GM21526 (cell line): ENCODE results near the gene DOCK1.

ENCODE experiments used
- ATAC-seq: cut with Tn5 transposase; IDR thresholded peaks from one replicate; pipeline ENCODE4 v1.9.1; 2021; ENCODE audit warnings: moderate library complexity; ENCODE audit not compliant: unreplicated experiment, low FRiP score

Gene DOCK1

DNA sequence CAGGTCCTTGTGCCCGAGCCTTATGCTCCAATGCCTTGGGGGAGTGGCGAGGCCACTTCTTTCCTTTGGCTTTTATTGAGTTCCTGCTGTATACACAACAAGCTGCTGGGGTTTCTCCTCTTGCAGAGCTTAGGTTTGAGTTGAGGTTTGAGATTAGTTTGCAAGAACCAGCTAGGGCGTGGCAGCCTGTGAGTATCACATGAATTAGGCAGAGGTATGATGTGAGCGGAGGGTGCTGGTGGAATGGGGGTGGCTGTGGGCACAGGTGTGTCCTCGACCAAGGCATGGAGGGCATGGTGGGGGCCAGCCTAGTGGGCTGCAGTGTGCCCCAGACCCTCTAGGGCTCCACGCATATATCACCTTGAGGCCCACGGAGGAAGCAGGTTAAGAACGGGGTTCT lies 123.3 kb downstream of the DOCK1 start:
- ATAC-seq: no peak

DNA sequence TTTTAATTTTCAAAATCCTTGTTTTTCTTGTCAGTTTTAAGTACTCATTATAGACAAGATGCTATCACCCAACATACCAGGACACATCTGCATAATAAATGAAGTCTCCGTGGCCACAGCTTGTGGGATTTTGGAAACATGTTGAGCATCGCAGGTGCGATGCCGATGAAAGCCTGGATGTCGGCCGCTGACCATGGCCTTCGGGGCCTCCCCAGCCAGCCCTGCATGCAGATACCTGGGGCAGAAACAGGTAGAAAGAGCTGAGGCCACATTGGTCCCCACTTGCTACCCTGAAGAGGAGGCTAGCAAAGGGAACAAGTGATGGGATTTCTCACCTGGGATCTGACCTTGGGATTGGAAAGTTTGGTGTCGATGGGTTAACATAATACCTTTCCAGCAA lies 123.8 kb downstream of the DOCK1 start:
- no peak for ATAC-seq

DNA sequence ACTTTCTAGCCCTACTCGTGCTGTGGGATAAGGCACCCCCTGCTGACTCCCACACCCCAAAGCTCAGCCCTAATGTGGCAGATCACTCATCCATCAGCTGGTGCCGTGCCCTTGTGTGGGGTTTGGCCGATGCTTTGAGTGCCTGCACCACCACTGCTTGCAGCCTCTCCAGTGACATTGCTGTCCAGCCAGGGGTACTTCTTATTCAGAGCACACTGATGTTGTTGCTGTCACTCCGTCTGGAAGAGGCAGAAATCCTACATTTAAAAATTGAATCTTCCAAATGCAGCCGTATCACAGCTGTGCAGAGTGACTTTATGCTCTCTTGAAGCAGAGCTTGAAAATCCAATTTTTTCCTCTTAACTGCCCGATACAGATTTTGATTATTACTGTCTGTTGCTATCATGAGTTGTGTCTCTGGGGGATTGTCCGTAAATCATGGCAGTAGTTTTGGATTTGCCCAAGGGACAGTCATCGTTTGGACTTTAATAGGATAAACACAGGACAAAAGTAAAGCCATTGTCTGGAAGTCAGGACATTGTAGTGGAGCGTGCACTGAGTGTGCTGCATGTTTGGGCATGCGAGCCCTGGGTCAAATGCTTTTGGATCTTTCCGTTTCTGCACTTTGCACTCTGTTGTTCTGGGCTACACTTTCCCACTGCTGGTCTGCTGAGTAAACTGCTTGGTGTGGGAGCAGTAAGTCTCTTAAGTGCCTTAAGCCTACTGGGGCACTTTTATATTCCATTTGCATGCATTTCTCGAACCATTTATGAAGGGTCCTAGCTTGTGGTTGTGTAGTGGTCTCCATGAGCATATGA lies 128.2 kb downstream of the DOCK1 start:
- ATAC-seq: no peak

DNA sequence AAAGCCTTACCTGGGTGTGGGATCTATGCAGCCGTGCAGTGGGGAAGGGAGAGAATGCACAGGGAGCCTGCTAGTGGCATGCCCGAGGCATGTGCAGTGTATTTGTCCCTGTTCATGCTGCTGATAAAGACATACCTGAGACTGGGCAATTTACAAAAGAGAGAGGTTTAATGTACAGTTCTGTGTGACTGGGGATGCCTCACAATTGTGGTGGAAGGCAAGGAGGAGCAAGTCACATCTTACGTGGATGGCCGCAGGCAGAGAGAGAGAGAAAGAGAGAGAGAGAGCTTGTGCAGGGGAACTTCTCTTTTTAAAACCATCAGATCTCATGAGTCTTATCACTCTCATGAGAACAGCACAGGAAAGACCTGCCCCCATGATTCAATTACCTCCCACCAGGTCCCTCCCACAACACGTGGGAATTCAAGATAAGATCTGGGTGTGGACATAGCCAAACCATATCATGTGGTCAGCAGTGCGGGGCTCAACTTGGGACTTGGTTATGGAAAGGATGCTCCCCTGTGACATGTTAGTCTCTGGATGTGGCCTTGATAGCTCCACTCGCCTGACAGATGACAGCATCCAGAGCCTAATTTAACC lies 128.9 kb downstream of the DOCK1 start:
- no peak for ATAC-seq

DNA sequence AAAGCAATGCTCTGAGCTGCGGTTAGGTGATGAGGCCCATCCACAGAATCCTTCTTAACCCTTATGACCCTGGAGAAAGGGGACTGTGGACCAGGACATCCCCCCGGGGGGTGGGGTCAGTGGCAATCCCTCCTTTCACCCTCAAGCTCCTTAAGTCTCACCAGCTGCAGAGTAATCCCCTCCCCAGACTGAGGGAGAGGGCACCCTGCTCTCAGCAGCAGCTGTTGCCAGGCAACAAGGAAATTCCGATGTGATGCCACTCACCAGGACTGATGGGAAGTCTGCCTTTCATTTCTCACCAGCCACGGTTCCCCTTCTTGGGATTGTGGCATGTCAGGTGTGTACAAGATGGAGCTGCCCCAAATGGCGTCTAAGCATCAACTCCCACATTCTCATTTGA lies 129.6 kb downstream of the DOCK1 start:
- ATAC-seq: no peak

DNA sequence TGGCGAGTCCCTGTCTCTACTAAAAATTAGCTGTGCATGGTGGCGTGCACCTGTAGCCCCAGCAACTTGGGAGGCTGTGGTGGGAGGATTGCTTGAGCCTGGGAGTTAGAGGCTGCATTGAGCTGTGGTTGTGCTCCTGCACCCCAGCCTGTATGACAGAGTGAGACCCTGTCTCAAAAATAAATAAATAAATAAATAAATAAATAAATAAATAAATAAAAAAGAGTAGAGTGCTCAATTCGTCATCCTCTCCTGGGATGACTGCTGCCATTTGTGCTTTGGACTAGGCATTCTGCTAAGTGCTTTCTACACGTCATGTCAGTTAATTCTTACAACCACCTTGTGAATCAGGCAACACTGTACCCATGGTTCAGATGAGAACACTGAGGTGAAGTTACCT lies 130.6 kb downstream of the DOCK1 start:
- ATAC-seq: no peak

DNA sequence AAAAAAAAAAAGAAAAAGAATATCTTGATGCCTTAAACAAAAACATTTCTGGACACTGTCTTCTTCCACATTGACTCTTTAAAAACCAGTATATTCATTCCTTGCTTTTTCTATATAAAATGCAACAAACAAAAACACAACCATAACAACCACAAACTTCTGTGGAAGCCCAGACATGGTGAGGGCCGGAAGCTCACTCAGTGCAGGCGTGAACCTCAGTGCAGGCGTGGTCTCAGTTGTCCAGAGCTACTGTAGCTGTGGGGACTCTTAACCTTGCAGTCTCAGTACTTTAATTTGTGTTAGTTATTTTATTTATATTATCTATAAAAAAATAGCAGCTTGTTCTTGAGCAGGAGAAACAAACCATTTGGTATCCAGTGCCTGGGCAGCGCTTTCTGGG lies 131.8 kb downstream of the DOCK1 start:
- no peak for ATAC-seq

DNA sequence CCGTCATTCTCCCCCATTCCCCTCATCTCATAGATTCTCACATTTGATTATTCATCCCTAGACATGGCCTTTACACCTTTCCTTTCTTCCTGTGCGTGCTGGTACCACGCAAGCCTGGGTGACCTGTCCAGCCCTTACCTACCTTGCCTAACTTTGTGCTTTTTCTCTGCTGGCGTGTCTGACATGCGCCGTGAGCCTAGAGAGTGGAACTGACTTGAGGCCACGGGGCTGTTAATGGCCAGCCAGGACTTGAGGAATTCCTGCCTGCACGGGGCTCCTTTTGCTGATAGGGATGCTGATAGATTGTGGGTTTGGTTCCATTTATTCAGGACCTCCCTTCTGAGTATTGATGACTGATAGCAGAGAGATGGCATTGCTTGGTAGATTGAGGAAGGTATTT lies 134.2 kb downstream of the DOCK1 start:
- ATAC-seq: no peak

DNA sequence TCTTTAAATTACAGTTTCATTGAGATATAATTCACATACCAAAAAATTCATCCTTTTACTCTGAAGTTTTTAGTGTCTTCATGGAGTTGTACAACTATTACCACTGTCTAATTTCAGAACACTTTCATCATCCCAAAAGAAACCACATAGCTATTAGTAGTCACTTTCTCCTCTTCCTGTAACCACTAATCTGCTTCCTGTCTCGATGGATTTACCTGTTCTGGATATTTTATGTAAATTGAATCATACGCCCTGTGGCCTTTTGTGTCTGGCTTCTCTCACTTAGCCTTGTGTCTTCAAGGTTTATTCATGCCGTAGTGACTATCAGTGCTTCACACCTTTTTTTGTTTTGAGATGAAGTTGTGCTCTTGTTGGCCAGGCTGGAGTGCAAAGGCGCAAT lies 135.5 kb downstream of the DOCK1 start:
- ATAC-seq: no peak

DNA sequence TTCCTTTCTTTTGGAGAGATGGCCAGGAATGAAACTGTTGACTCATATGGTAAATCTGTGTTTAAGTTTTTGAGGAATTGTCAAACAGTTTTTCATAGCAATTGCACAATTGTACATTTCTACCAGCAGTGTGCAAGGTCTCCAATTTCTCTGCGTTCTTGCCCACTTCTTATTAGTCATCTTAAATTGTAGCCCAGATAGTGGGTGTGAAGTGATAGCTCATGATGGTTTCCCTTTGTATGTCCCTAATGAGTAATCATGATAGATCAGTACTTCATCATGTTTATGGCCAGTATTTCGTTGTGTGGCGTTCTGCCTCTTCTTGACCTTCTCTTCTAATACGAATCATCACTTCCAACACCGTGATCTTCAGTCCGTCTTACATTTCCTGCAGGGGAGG lies 136.3 kb downstream of the DOCK1 start:
- no peak for ATAC-seq

DNA sequence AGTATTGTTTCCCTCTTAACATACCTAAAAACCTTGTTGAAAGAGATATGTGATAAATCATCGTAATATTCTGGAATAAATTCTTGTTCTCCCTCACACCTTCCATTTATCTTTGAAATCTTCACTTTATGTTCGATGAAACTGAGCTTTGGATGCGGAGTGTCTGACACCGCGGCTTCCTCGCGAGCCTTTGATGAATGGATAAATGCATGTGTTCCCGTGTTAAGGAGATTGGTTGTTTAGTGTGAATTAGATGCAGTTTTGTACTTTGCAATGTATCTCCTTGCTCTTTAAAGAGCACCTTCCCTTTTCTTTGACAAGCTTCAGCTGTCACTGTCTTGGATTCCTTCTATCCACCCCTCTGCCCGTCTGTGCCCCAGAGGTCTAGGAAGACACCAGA lies 138.1 kb downstream of the DOCK1 start:
- no peak for ATAC-seq

DNA sequence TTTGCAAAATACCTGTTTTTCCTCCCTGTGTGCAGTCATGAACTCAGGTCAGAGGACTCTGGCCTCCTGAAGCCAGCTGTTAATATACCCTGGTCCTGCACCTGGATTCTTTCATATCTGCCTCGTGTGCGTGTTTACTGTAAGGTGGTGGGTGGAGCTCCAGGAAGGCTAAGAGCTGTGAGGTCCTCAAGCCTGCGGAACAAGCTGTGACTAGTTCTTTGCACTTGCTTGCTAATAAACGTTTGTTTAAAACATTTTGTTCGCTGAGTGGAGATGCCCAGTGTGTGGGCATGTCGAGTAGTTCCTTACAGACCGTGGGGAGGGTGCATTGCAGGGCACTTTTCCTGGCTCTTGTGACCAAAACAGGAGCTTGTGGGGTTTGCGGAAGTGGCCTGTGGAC lies 139.0 kb downstream of the DOCK1 start:
- ATAC-seq: no peak

DNA sequence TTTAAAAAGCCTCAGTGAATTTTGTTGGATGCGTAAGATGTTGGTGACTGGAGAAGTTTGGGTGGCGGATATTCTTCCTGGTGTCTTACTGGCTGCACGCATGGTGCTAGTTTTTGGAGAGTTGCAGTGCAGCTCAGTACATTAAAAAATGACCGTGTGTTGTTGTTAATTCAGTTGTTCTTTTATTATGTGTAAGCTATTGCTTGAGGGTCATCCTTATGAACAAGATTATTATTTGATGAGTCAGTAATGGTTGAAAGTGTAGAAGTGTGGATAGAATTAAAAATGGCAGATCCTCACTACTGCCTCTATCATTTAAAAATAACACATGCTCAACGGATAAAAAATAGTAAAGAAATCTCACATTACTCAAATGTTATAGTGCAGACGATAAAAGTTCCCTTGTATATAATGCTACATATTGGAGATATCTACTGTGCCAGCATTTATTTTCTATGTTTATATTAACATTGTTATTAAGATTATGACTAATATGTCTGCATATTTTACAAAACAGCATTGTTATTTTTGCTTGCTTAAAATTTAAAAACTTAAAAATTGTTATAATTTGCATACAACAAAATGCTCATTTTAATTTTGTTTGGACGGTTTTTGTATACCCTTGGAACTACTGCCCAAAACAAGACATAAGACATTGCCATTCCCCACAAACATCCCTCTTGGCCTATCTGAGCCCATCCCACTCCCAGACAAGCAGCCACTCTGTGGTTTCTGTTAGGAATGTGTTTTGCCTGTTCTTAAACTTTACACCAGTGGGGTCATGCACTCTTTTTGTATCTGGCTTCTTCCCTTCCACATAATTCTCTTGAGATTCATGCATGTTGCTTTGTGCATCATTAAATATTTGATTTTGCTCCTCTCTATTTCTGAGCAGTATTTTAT lies 142.0 kb downstream of the DOCK1 start:
- no peak for ATAC-seq

DNA sequence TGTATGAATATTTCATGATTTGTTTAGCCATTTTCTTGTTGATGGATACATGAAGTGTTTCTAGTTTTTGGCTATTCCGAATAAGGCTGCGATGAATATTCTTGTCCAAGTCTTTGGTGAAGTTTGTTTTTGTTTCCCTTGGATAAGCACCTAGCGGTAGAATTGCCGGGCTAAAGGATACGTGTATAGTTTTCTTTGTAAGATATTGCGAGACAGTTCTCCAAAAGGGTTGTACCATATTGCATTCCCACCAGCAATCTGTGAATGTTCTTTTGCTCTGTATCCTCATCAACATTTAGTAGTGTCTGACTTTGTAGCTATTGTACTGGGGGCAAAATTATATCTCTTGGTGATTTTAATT lies 142.6 kb downstream of the DOCK1 start:
- ATAC-seq: no peak

DNA sequence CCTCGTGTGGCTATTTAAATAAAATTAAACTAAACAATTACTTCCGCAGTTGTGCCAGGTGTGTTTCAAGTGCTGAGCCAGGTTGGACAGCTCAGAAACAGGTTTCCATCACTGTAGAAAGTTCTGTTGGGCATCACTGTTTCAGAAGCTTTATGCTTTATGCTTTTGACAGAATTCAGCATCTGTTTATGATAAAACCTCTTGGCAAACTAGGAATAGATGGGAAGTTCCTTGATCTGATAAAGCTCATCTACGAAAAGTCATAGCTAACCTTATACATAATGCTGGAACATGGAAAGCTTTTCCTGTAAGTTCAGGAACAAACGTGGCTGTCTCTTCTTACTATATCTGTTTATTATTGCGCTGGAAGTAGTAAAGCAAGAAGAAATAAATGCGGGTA lies 143.4 kb downstream of the DOCK1 start:
- ATAC-seq: no peak

DNA sequence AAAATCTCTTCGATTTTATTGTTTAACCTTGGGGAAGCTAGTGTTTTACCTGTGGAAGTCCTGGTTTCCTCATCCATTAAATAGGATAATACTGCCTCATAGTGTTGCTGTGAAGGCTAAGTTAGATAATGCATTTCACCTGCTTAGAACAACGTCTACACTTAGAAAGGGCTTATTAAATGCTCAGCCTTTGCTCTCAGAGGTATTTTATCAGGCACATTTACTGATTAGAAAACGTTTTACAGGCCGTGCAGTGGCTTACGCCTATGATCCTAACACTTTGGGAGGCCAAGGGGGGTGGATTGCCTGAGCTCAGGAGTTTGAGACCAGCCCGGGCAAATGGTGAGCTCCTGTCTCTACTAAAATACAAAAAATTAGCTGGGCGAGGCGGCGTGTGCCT lies 146.8 kb downstream of the DOCK1 start:
- ATAC-seq: no peak

DNA sequence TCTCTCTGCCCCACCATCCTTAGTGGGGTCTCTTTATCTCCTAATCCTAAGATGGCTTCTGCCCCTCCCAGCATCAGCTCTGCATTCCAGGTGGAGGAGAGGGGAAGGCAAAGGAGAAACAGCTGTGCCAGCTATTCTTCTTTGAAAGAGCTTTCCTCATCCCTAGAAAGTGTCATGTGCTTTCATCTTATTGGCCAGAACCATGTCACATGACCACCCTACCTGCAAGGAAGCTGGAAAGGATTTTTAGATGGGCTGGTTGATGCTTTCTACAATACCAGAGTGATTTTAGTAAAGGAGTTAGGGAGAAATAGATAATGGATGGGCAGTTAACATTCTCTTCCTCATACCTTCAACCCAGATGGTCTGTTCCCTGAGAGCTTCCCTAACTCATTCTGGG lies 150.0 kb downstream of the DOCK1 start:
- ATAC-seq: no peak

DNA sequence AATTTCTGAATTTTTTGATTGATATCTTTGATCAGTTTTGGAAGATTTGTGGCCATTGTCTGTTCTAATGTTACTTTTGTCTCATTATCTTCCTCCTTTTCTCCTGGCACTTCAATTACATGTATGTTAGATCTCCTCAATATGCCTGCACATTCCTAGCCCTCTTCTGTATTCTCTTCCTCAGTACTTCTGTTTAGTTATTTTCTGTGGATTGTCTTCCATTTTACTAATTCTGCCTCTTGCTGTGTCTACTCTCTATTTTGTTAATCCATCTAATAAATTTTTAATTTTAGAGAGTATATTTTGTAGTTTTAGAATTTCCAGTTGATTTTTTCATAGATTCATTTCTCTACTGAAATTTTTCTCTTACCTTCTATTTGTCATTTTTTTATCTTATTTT lies 154.1 kb downstream of the DOCK1 start:
- no peak for ATAC-seq

DNA sequence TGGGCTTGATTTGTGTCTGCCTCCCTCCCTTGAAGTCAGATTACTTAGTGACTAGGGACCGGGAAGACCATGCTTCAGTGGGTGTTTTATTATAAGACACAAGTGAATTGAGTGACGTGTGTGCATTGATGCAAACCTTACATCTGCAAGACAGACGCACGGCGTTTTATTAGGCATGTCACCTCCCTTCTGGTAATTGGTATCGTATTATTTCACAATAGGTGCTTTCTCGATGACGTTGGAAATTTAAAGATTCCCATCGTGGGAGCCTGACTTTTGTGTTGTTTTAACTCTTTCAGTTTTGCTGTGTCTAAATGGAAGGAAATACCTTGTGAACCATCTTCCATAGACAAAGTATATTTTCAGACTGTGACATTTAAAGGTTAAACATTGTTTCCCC lies 158.5 kb downstream of the DOCK1 start:
- ATAC-seq: no peak

DNA sequence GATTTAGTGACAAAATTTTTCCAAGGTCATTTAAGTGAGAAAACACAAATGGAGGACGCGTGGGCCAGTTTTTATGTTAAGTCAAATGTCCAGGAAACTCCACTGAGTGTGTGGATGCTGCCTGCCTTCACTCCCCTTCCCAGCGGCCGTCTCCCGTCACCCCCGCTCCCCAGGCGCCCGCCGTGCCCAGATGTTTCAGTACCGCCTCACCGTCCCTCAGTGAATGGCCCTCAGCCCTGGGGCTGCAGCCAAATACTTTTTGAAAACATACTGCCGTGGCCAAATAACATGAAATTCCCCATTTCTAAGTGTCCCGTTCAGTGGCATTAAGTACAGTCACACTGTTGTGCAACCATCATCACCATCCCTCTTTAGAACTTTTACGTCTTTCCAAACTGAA lies 159.2 kb downstream of the DOCK1 start:
- no peak for ATAC-seq

DNA sequence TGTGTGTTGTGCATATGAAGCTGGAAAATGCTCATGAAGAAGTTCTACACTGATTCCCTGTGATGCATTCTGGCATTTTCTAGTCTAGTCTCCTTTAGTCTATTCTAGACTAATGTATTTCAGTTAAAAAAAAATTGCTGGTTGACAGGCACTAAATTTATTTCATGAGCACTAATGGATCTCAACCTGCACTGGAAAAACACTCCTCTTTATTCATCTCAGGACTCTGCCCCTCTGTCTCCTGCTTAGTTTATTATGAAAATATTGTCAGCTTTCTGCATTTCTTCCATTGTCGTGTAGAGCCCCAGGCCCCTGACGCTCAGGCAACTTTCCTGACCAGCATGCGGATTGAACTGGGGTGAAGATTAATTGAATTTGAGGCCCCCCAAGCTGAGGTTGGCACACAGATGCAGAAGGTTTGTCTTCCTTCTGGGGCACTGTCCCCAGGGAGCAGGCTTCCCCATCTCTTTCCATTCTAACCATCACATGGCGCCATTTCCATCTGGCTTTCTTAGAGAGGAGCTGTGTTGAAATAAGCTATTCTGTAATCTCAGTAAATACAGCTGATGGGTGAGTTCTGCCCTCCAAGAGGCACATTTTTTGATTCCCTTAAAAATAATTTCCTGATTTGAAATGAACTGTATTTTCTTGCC lies 162.4 kb downstream of the DOCK1 start:
- ATAC-seq: no peak
